WERI-Rb-1 (cell line): ENCODE results near the gene BAG1.

Experiments used
- DNase-seq: peaks from one replicate; pipeline ENCODE4 v3.0.0-alpha.2; 2020
- H3K27ac ChIP-seq: fragments of 250-450 bp; sonication (Bioruptor Pico); 2 replicates; pipeline ENCODE4 v1.5.1; 2020; ENCODE audit warnings: mild to moderate bottlenecking, moderate library complexity
- H3K27me3 ChIP-seq: fragments of 250-450 bp; sonication (Bioruptor Pico); 2 replicates; pipeline ENCODE4 v1.5.1; 2021; ENCODE audit warnings: mild to moderate bottlenecking, low read depth, moderate library complexity; ENCODE audit not compliant: insufficient read depth, severe bottlenecking
- H3K36me3 ChIP-seq: fragments of 250-450 bp; sonication (Bioruptor Pico); 2 replicates; pipeline ENCODE4 v1.5.1; 2020; ENCODE audit warnings: mild to moderate bottlenecking, moderate library complexity
- H3K4me3 ChIP-seq: 2 replicates; pipeline ENCODE4 v1.5.1; 2011; ENCODE audit warnings: low read depth, mild to moderate bottlenecking, control low read depth, low read length
- H3K9me3 ChIP-seq: fragments of 250-450 bp; sonication (Bioruptor Pico); 2 replicates; pipeline ENCODE4 v1.5.1; 2021; ENCODE audit warnings: mild to moderate bottlenecking, moderate library complexity; ENCODE audit not compliant: severe bottlenecking
- TF ChIP-seq, protein P1 (sequence below): IDR thresholded peaks from 2 replicates; pipeline ENCODE4 v1.5.1; 2011; ENCODE audit warnings: low read depth, mild to moderate bottlenecking, control low read depth, inconsistent platforms, low read length

BAG1 gene

DNA sequence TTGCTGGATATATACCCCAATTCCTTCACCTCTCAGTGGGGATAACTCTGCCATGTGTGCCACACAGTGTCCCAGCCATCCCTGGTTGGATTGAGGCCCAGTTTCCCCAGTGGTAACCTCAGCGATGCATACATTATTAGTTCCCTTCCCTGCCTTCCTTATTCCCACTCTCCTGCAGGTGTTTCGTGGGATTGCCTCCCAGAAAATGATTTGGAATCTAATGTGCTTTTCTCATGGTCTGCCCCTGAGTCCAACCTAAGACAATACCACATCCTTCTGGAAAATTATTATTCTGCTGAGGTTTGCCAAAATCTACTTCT, 32.9 kb downstream of the BAG1 start:
- Histone ChIP-seq H3K9me3 (no peaks in the 10 kb centered on the region), H3K4me3 (no peak overlapping the region), H3K27ac (no peak overlapping the region), H3K36me3 (no peaks in the 10 kb centered on the region), H3K27me3 (no peaks in the 10 kb centered on the region)
- TF ChIP-seq, protein P1, sequence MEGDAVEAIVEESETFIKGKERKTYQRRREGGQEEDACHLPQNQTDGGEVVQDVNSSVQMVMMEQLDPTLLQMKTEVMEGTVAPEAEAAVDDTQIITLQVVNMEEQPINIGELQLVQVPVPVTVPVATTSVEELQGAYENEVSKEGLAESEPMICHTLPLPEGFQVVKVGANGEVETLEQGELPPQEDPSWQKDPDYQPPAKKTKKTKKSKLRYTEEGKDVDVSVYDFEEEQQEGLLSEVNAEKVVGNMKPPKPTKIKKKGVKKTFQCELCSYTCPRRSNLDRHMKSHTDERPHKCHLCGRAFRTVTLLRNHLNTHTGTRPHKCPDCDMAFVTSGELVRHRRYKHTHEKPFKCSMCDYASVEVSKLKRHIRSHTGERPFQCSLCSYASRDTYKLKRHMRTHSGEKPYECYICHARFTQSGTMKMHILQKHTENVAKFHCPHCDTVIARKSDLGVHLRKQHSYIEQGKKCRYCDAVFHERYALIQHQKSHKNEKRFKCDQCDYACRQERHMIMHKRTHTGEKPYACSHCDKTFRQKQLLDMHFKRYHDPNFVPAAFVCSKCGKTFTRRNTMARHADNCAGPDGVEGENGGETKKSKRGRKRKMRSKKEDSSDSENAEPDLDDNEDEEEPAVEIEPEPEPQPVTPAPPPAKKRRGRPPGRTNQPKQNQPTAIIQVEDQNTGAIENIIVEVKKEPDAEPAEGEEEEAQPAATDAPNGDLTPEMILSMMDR: no peak
- no peak for DNase-seq

DNA sequence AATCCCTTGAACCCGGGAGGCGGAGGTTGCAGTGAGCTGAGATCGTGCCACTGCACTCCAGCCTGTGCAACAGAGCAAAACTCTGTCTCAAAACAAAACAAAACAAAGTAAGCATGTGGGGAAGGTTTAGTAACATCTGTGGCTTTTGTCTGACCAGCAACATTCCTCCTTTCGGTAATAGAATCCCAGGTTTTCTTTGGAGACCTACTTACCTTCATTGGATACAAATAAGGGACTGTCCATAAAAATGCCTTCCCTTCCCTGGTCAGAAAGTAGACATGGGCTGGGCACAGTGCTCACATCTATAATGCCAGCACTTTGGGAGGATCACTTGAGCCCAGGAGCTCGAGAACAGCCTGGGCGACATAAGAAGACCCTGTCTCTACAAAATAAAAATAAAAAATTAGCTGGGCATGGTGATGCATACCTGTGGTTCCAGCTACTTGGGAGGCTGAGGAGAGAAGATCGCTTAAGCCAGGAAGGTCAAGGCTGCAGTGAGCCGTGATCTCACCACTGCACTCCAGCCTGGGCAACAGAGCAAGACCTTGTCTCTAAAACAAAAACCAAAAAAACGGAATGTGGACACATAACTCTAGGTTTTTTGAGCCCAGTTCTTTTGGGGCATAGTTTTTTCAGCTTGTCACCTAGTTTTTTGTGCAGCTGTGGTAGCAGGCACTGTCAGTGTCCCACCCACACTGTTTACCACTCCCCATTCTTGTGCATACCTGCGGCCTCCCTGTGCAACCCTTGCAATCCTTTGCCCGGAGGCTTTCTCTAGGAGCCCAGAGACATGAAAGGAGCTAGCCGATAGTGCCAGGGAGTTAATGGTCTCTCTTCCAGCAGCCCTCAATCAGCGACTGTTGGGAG, 33.5 kb downstream of the BAG1 start:
- no peaks in the 10 kb centered on the region for H3K27me3 ChIP-seq
- TF ChIP-seq, protein P1: no peak
- no peak overlapping the region for H3K4me3 ChIP-seq
- no peaks in the 10 kb centered on the region for H3K9me3 ChIP-seq
- DNase-seq: no peak
- H3K36me3 ChIP-seq: no peaks in the 10 kb centered on the region
- no peak overlapping the region for H3K27ac ChIP-seq

DNA sequence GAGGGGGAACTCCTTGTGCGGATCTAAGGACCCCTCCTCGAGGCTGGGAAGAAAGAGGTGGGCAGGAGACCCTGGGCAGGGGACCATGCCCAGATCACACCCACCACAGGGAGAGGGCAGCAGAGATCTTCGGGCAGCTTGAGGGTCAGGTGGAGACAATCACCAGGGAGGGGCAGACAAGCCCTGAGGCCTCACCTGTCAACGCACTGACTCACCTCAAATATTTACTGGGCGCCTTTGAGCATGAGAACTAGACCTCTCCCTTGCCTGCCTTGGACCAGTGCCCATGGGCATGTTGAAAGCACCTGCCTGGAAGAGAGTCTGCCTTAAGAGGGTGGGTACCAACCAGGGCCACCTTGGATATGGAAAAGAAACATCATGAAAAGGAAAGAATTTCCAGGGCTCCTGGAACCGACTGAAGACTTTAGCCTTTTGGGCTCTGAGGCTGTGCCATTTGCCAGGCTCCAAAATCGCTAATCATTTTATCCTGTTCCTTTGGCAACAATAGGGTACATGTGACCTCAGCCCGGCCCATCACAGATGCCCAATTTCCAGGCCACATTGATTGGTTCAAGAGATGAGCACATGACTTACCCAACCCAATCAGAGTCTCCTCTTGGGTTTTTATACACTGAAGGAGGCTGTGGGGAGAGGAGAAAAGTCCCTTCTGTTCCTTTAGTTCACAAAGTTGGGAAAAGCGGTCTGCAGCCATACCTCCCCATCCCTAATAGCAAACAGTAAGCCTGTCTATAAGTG, 35.0 kb downstream of the BAG1 start:
- Histone ChIP-seq H3K27ac (no peak overlapping the region), H3K9me3 (no peaks in the 10 kb centered on the region)

DNA sequence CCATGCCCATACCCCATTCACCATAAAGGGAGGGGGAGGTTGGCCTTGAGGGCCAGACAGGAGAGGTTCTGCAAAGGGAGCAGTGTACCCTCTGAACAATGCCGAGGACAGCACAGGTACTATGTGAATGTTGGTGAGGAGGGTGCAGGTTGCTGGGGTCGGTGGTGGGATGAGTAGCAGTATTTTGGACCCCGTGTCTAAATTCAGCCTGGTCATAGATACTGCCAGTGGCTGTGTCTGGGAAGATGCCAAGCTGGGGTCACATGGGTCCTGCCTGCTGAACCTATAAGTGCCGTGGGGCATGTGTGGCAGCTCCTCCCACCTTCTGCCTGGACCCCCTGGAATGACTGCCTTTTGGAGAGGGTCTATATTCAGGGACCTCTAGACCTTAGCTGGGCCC, 35.9 kb downstream of the BAG1 start:
- no peak for DNase-seq
- Histone ChIP-seq H3K36me3 (no peaks in the 10 kb centered on the region), H3K4me3 (no peak overlapping the region), H3K27me3 (no peaks in the 10 kb centered on the region), H3K9me3 (no peaks in the 10 kb centered on the region), H3K27ac (no peak overlapping the region)
- TF ChIP-seq, protein P1: no peak

More for the DNA sequence above, 35.0 kb downstream of the BAG1 start:
- H3K4me3 ChIP-seq: no peak overlapping the region
- H3K27me3 ChIP-seq: no peaks in the 10 kb centered on the region
- TF ChIP-seq, protein P1: peak; percentile 92
- no peaks in the 10 kb centered on the region for H3K36me3 ChIP-seq
- DNase-seq: peak; percentile 67

DNA sequence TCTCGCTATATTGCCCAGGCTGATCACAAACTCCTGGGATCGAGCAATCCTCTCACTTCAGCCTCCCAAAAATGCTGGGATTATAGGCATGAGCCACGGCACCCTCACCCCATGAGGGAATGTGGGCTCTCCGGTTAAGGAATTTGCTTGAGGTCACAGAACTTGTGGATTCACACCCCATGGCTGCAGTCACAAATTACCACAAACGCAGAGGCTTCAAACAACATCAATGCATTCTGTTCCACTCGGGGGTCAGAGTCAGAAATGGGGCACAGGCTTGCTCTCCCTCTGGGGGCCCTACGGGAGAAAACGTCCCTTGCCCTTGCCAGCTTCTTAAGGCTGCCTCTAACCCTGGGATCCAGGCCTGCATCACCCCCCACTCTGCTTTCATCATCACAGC, 36.8 kb downstream of the BAG1 start:
- TF ChIP-seq, protein P1: no peak
- DNase-seq: no peak
- Histone ChIP-seq H3K4me3 (no peak overlapping the region), H3K9me3 (no peaks in the 10 kb centered on the region), H3K36me3 (no peaks in the 10 kb centered on the region), H3K27ac (no peak overlapping the region), H3K27me3 (no peaks in the 10 kb centered on the region)
